WTC11 (cell line): ENCODE measurements around the gene TCP11. TPM values are rescaled to one million over a fixed set of nuclear protein-coding genes. Genes with fewer than 3 reads are reported as not detected.
A peak's percentile ranks its signal among the peaks of the same experiment; 100 is the strongest.

Source experiments
- ATAC-seq: fragments of 200-7000 bp; cut with Tn5 transposase; 2 replicates; pipeline ENCODE4 v1.10.0; 2021; ENCODE audit warnings: mild to moderate bottlenecking, moderate library complexity
- CTCF ChIA-PET: fragments of 300-600 bp; sonication (Branson Sonifier 250); formaldehyde crosslinking; loops from one replicate; lab custom pipeline; 2021; ENCODE audit warnings: antibody characterized with exemption; lab: Charles Lee
- POLR2A ChIA-PET: fragments of 350-600 bp; sonication (Branson Sonifier 250); formaldehyde crosslinking; loops from one replicate; lab custom pipeline; 2021; ENCODE audit warnings: antibody characterized with exemption; lab: Charles Lee
- DNase-seq: peaks from one replicate; pipeline ENCODE4 v3.0.0; 2021; ENCODE audit warnings: low spot score
- H3K27ac Mint-ChIP-seq: 2 replicates; pipeline ENCODE4 v1.8.0; 2021; ENCODE audit warnings: mixed read lengths
- H3K27me3 Mint-ChIP-seq: 2 replicates; pipeline ENCODE4 v1.8.0; 2021; ENCODE audit warnings: low read depth, mild to moderate bottlenecking, moderate library complexity, mixed read lengths
- H3K36me3 Mint-ChIP-seq: 2 replicates; pipeline ENCODE4 v1.8.0; 2021; ENCODE audit warnings: mixed read lengths
- H3K4me1 Mint-ChIP-seq: 2 replicates; pipeline ENCODE4 v1.8.0; 2022; ENCODE audit warnings: mixed read lengths
- H3K4me3 Mint-ChIP-seq: 2 replicates; pipeline ENCODE4 v1.8.0; 2021; ENCODE audit warnings: mild to moderate bottlenecking, moderate library complexity, mixed read lengths
- H3K9me3 Mint-ChIP-seq: 2 replicates; pipeline ENCODE4 v1.8.0; 2021; ENCODE audit warnings: mixed read lengths
- AR ChIP-seq: fragments of 250-450 bp; sonication (Bioruptor Pico); IDR thresholded peaks from 2 replicates; pipeline ENCODE4 v1.9.0; 2021; ENCODE audit warnings: mild to moderate bottlenecking
- ATF2 ChIP-seq: sonication (generic); formaldehyde crosslinking; IDR thresholded peaks from 2 replicates; pipeline ENCODE4 v1.8.1; 2022; ENCODE audit warnings: low read depth, missing genetic modification reagents, borderline replicate concordance
- ATF6 ChIP-seq: sonication (generic); formaldehyde crosslinking; IDR thresholded peaks from 2 replicates; pipeline ENCODE4 v1.8.1; 2023; ENCODE audit warnings: mild to moderate bottlenecking, missing genetic modification reagents
- E2F1 ChIP-seq: sonication (generic); formaldehyde crosslinking; IDR thresholded peaks from 2 replicates; pipeline ENCODE4 v1.8.0; 2022; ENCODE audit warnings: mild to moderate bottlenecking, missing genetic modification reagents
- E2F4 ChIP-seq: sonication (generic); formaldehyde crosslinking; IDR thresholded peaks from 2 replicates; pipeline ENCODE4 v1.8.1; 2022; ENCODE audit warnings: low read depth, mild to moderate bottlenecking, moderate library complexity, missing genetic modification reagents, borderline replicate concordance
- E2F5 ChIP-seq: sonication (generic); formaldehyde crosslinking; IDR thresholded peaks from 2 replicates; pipeline ENCODE4 v1.8.1; 2022; ENCODE audit warnings: mild to moderate bottlenecking, moderate library complexity, missing genetic modification reagents
- EMX1 ChIP-seq: fragments of 250-450 bp; sonication (Bioruptor Pico); IDR thresholded peaks from 2 replicates; pipeline ENCODE4 v1.8.0; 2021; ENCODE audit warnings: mild to moderate bottlenecking
- HMGA2 ChIP-seq: fragments of 250-450 bp; sonication (Bioruptor Pico); IDR thresholded peaks from 2 replicates; pipeline ENCODE4 v1.4.0; 2021; ENCODE audit warnings: mild to moderate bottlenecking, moderate library complexity
- HMGXB4 ChIP-seq: sonication (generic); formaldehyde crosslinking; IDR thresholded peaks from 2 replicates; pipeline ENCODE4 v1.8.1; 2023; ENCODE audit warnings: mild to moderate bottlenecking, moderate library complexity, missing genetic modification reagents
- MLX ChIP-seq: sonication (generic); formaldehyde crosslinking; IDR thresholded peaks from 2 replicates; pipeline ENCODE4 v1.8.1; 2023; ENCODE audit warnings: mild to moderate bottlenecking, missing genetic modification reagents, moderate library complexity
- MXD4 ChIP-seq: fragments of 250-450 bp; sonication (Bioruptor Pico); IDR thresholded peaks from 2 replicates; pipeline ENCODE4 v1.8.0; 2021; ENCODE audit warnings: mild to moderate bottlenecking, moderate library complexity, borderline replicate concordance
- TCF7 ChIP-seq: sonication (generic); formaldehyde crosslinking; IDR thresholded peaks from 2 replicates; pipeline ENCODE4 v1.8.0; 2022; ENCODE audit warnings: mild to moderate bottlenecking, low read depth, missing genetic modification reagents, moderate library complexity
- TEAD1 ChIP-seq: sonication (generic); formaldehyde crosslinking; IDR thresholded peaks from 2 replicates; pipeline ENCODE4 v1.8.0; 2022; ENCODE audit warnings: mild to moderate bottlenecking, missing genetic modification reagents
- USF1 ChIP-seq: sonication (generic); formaldehyde crosslinking; IDR thresholded peaks from 2 replicates; pipeline ENCODE4 v1.8.0; 2022; ENCODE audit warnings: mild to moderate bottlenecking, missing genetic modification reagents
- ZNF263 ChIP-seq: sonication (generic); formaldehyde crosslinking; IDR thresholded peaks from 2 replicates; pipeline ENCODE4 v1.8.1; 2022; ENCODE audit warnings: low read depth, mild to moderate bottlenecking, moderate library complexity, missing genetic modification reagents
- ZNF281 ChIP-seq: sonication (generic); formaldehyde crosslinking; IDR thresholded peaks from 2 replicates; pipeline ENCODE4 v1.8.0; 2023; ENCODE audit warnings: mild to moderate bottlenecking, missing genetic modification reagents
- total RNA-seq: library from RNA; stranded (reverse); gene quantifications from 3 replicates; pipeline ENCODE4 v1.2.3, GENCODE V29; 2021

The TCP11 gene
- total RNA-seq, 1 experiment from 2014 or later: not detected

- Mint-ChIP-seq H3K36me3 (no peaks in the 10 kb centered on the region), H3K9me3 (no peaks in the 10 kb centered on the region), H3K27me3 (no peaks in the 10 kb centered on the region), H3K4me3 (no peak overlapping the region), H3K4me1 (peaks cover 40% of the 10 kb centered on the region), H3K27ac (no peak overlapping the region; the same call in 1 of the 2 replicates)
- ChIA-PET POLR2A (interaction anchor here (0.8 kb wide), 1 partner anchor 47 kb away, joined by 3 read pairs; the partner anchor contains the start of gene TCP11), CTCF (interaction anchor here (1.4 to 2.2 kb wide), 3 partner anchors 46 to 107 kb away, joined by 3 to 12 read pairs (median 6); no protein-coding TSS in a partner anchor)
- no peak for ATAC-seq
- no peak for TF ChIP-seq E2F4 (CRISPR knock-in tag)
- TF ChIP-seq AR (CRISPR knock-in tag): no peak
- TF ChIP-seq E2F5 (CRISPR knock-in tag): no peak
- no peak for DNase-seq
Observed at GRCh38 chr6:35094183-35094582, 47.0 kb downstream of the TCP11 start.

- H3K4me1 Mint-ChIP-seq: peaks cover 40% of the 10 kb centered on the region
- CTCF ChIA-PET: interaction anchor here (1.4 to 2.2 kb wide), 3 partner anchors 46 to 107 kb away, joined by 3 to 12 read pairs (median 6); no protein-coding TSS in a partner anchor
Observed at GRCh38 chr6:35093783-35094182, 47.4 kb downstream of the TCP11 start.

More at GRCh38 chr6:35093783-35094182, 47.4 kb downstream of the TCP11 start:
- H3K4me3 Mint-ChIP-seq: no peak overlapping the region
- DNase-seq (no peak), ATAC-seq (peak; percentile 12; the same call in 1 of the 2 replicates)
- no peaks in the 10 kb centered on the region for H3K27me3 Mint-ChIP-seq
- no peaks in the 10 kb centered on the region for H3K36me3 Mint-ChIP-seq
- no peaks in the 10 kb centered on the region for H3K9me3 Mint-ChIP-seq
- POLR2A ChIA-PET: interaction anchor here (0.8 kb wide), 1 partner anchor 47 kb away, joined by 3 read pairs; the partner anchor contains the start of gene TCP11
- no peak overlapping the region; the same call in 1 of the 2 replicates for H3K27ac Mint-ChIP-seq
- TF ChIP-seq USF1 (CRISPR knock-in tag) (no peak), HMGA2 (CRISPR knock-in tag) (no peak), HMGXB4 (no peak), MLX (CRISPR knock-in tag) (no peak), TCF7 (CRISPR knock-in tag) (no peak), MXD4 (CRISPR knock-in tag) (no peak), E2F1 (CRISPR knock-in tag) (no peak), ATF2 (CRISPR knock-in tag) (no peak), EMX1 (CRISPR knock-in tag) (no peak), ZNF263 (no peak), ZNF281 (CRISPR knock-in tag) (no peak), ATF6 (CRISPR knock-in tag) (no peak), TEAD1 (CRISPR knock-in tag) (no peak)
